ENCODE data around the gene ALG9. TPM values are rescaled to one million over a fixed set of nuclear protein-coding genes. Genes with fewer than 3 reads are reported as not detected.

The ALG9 gene, protein sequence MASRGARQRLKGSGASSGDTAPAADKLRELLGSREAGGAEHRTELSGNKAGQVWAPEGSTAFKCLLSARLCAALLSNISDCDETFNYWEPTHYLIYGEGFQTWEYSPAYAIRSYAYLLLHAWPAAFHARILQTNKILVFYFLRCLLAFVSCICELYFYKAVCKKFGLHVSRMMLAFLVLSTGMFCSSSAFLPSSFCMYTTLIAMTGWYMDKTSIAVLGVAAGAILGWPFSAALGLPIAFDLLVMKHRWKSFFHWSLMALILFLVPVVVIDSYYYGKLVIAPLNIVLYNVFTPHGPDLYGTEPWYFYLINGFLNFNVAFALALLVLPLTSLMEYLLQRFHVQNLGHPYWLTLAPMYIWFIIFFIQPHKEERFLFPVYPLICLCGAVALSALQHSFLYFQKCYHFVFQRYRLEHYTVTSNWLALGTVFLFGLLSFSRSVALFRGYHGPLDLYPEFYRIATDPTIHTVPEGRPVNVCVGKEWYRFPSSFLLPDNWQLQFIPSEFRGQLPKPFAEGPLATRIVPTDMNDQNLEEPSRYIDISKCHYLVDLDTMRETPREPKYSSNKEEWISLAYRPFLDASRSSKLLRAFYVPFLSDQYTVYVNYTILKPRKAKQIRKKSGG
- 55.8 and 71.4 TPM in 2 replicates for total RNA-seq (2014; rRNA removed; shearing (Covaris generic))

GRCh38 chr11:111870886-111871692, at the start of gene ALG9:
Gene ALG9, minus strand, starts transcription at chr11:111871581. Its CDS starts 99 bp downstream, at chr11:111871482.
- DNase-seq (ENCODE audit: low spot score) = peak; percentile 83
- in situ Hi-C loops (cut with HindIII; ENCODE audit: low sequenced_read_pairs) = no loop called here

GRCh38 chr11:111920908-111921307, 49.5 kb upstream of the ALG9 start:
- DNase-seq (ENCODE audit: low spot score) = no peak
- in situ Hi-C loops (cut with HindIII; ENCODE audit: low sequenced_read_pairs) = no loop called here

GRCh38 chr11:111918390-111919256, 47.2 kb upstream of the ALG9 start, which contains the start of gene C11orf52:
Gene C11orf52, plus strand, starts transcription at chr11:111918913. Its CDS starts 60 bp downstream, at chr11:111918973.
- in situ Hi-C loops (cut with HindIII; ENCODE audit: low sequenced_read_pairs) = no loop called here
- peak; percentile 58 for DNase-seq (ENCODE audit: low spot score)

GRCh38 chr11:111917788-111918187, 46.4 kb upstream of the ALG9 start:
- in situ Hi-C loops (cut with HindIII; ENCODE audit: low sequenced_read_pairs) = no loop called here
- no peak for DNase-seq (ENCODE audit: low spot score)

DNA sequence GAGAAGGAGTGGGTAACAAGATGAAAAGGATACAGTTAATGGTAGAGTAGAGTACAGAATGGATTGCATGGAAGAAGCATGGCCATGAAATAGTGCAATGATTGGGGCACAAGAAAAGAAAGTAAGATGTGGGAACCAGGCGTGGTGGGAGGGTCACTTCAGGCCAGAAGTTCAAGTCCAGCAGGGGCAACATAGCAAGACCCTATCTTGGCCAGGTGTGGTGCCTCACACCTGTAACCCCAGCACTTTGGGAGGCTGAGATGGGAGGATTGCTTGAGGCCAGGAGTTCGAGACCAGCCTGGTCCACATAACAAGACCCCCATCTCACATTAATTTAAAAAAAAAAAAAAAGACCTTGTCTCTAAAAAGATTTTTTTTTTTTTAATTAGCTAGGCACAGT, 45.9 kb upstream of the ALG9 start:
- in situ Hi-C loops (cut with HindIII; ENCODE audit: low sequenced_read_pairs) = no loop called here
- DNase-seq (ENCODE audit: low spot score) = no peak

GRCh38 chr11:111916768-111917167, 45.4 kb upstream of the ALG9 start:
- no peak for DNase-seq (ENCODE audit: low spot score)
- in situ Hi-C loops (cut with HindIII; ENCODE audit: low sequenced_read_pairs) = no loop called here

GRCh38 chr11:111913997-111914396, 42.6 kb upstream of the ALG9 start:
- in situ Hi-C loops (cut with HindIII; ENCODE audit: low sequenced_read_pairs) = no loop called here
- peak; percentile 83 for DNase-seq (ENCODE audit: low spot score)

DNA sequence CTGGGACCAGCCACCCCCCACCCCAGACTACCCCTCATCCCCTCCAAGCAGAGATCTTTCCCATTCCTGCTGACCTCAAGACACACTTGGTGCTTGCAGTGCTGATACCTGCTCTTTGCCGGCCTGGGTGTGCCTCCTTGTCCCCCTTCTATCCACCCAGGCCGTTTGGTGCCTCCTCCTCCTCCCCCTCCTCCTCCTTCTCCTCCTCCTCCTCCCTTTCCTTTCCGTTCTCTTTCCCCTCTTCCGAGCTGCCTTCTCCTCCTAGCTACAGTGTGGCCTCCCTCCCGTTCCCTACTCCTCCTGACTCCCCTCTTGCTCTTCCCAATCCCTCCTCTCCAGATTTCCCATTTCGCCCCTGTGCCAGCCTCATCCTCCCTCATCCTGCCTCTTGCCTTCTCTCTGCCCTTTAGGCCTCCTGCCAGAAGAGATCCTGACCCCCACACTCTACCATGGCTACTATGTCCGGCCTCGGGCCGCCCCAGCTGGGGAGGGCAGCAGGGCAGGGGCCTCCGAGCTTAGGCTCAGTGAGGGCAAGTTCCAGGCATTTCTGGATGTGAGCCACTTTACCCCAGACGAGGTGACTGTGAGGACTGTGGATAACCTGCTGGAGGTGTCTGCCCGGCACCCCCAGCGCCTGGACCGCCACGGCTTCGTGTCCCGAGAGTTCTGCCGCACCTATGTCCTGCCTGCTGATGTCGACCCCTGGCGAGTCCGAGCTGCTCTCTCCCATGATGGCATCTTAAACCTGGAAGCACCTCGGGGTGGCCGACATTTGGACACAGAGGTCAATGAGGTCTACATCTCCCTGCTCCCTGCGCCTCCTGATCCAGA, 41.9 kb upstream of the ALG9 start:
- DNase-seq (ENCODE audit: low spot score) = peak; percentile 85
- in situ Hi-C loops (cut with HindIII; ENCODE audit: low sequenced_read_pairs) = no loop called here

- in situ Hi-C loops (cut with HindIII; ENCODE audit: low sequenced_read_pairs) = no loop called here
- DNase-seq (ENCODE audit: low spot score) = peak; percentile 38
Observed at GRCh38 chr11:111912535-111912934, 41.2 kb upstream of the ALG9 start, which contains the start of gene HSPB2. Gene HSPB2, plus strand, starts transcription at chr11:111912734. Its CDS starts 96 bp downstream, at chr11:111912830.

GRCh38 chr11:111911563-111912401, 40.4 kb upstream of the ALG9 start, which contains the start of gene CRYAB:
Gene CRYAB, minus strand, starts transcription at chr11:111911770. Its CDS starts 46 bp downstream, at chr11:111911724.
- in situ Hi-C loops (cut with HindIII; ENCODE audit: low sequenced_read_pairs) = no loop called here
- peak; percentile 98 for DNase-seq (ENCODE audit: low spot score)

- in situ Hi-C loops (cut with HindIII; ENCODE audit: low sequenced_read_pairs) = no loop called here
- peak; percentile 81 for DNase-seq (ENCODE audit: low spot score)
Observed at GRCh38 chr11:111910676-111911562, 39.5 kb upstream of the ALG9 start.

DNA sequence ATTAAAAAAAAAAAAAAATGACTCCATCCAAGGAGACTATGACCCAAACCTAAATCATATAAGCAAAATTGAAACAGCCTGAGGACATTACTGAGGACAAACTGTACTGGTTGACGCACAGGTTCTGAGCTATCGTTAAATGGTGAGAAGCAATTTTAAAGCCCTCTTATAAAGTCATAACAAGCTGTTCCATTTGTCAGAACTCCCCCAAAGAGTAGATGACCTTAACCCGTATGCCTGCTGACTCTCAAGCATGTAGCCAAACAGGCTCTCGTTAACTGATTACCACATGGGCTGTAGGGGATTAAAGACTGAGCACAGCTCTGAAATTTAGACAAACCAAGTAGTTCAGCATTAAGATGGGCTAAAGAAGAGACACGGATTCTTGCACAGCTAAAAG, 38.0 kb upstream of the ALG9 start:
- peak; percentile 51 for DNase-seq (ENCODE audit: low spot score)
- in situ Hi-C loops (cut with HindIII; ENCODE audit: low sequenced_read_pairs) = no loop called here

DNA sequence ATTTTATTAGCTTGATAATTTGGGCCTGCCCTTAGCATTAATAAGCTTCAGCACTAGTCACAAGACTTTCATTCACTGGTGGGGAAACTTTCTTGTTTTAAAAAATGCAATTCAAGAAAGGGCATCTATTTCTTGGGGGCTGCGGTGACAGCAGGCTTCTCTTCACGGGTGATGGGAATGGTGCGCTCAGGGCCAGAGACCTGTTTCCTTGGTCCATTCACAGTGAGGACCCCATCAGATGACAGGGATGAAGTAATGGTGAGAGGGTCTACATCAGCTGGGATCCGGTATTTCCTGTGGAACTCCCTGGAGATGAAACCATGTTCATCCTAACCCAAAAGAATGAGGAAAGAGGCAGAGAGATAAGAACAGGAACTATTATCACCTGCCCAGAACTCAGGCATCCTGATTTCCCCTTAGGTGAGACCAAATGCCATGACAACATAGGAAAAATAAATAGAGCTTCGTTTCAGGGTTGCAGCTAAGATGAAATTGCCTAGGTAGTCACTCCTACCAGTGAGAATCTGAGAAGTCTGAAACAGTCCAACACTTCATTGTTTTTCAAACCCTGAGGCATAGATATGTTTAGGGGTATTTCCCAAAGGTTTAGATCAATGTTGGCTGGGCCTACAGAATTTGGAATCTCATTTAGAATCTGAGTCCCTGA, 37.4 kb upstream of the ALG9 start:
- in situ Hi-C loops (cut with HindIII; ENCODE audit: low sequenced_read_pairs) = no loop called here
- DNase-seq (ENCODE audit: low spot score) = peak; percentile 13

DNA sequence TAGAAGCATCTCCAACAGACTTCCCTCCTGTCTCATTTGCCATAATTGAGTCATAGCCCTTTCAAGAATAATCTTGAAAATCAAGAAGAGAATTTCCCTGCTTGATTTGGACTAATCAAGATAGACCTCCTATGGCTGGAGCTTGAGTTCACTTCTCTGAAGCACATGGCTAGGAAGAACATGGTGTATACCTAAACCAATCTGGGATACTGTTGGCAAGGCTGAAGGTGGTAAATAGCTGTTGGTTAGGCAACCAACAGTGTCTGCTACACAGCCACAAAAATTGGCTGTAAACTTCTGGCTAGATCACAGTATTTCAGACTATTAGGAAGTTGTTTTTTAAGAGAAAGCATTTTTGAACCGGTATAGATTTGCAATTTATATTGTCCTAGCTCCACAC, 35.3 kb upstream of the ALG9 start:
- no peak for DNase-seq (ENCODE audit: low spot score)
- in situ Hi-C loops (cut with HindIII; ENCODE audit: low sequenced_read_pairs) = no loop called here

- DNase-seq (ENCODE audit: low spot score) = no peak
- in situ Hi-C loops (cut with HindIII; ENCODE audit: low sequenced_read_pairs) = no loop called here
Observed at GRCh38 chr11:111905411-111905810, 34.0 kb upstream of the ALG9 start.

GRCh38 chr11:111886844-111887243, 15.5 kb upstream of the ALG9 start:
- in situ Hi-C loops (cut with HindIII; ENCODE audit: low sequenced_read_pairs) = no loop called here
- DNase-seq (ENCODE audit: low spot score) = no peak
